ENCODE measurements around the gene RNF41. TPM values are rescaled to one million over a fixed set of nuclear protein-coding genes. Genes with fewer than 3 reads are reported as not detected.

The RNF41 gene
- total RNA-seq (2022; extraction: Qiagen RNA extraction) = 22.2 to 30.8 TPM (median 25.8 TPM) in 5 replicates

GRCh38 chr12:56221757-56222530, at the start of gene RNF41:
Gene RNF41 (minus strand): TSS chr12:56221922. CDS start chr12:56214047, 7,875 bp downstream.

GRCh38 chr12:56266693-56267442, 45.1 kb upstream of the RNF41 start, which contains the start of gene COQ10A:
Gene COQ10A (plus strand): TSS chr12:56266942. CDS start chr12:56267119, 177 bp downstream.

GRCh38 chr12:56258068-56258819, 36.5 kb upstream of the RNF41 start, which contains the start of gene ANKRD52:
Gene ANKRD52 (minus strand): TSS chr12:56258384. CDS start chr12:56258269, 115 bp downstream.

GRCh38 chr12:56229916-56230431, 8.3 kb upstream of the RNF41 start, which contains the start of gene SLC39A5:
Gene SLC39A5 (plus strand): TSS chr12:56230051. CDS start chr12:56231275, 1,224 bp downstream.

GRCh38 chr12:56224102-56224701, 2.5 kb upstream of the RNF41 start, which contains the start of gene NABP2:
Gene NABP2 (plus strand): TSS chr12:56224342. CDS start chr12:56224857, 515 bp downstream.

GRCh38 chr12:56189099-56189917, 32.4 kb downstream of the RNF41 start, which contains the start of gene SMARCC2:
Gene SMARCC2 (minus strand): TSS chr12:56189483. CDS start chr12:56189461, 22 bp downstream.

GRCh38 chr12:56158029-56158925, 63.4 kb downstream of the RNF41 start, which contains the start of gene MYL6:
Gene MYL6 (plus strand): TSS chr12:56158359. CDS start chr12:56158402, 43 bp downstream.

Other genes starting within 250 kb of the RNF41 start
- gene RAB5B, start 247.8 kb downstream of the RNF41 start, total RNA-seq (2022; extraction: Qiagen RNA extraction) = 26.1 to 35.8 TPM (median 33.9 TPM) in 5 replicates
- gene SUOX, start 224.6 kb downstream of the RNF41 start, total RNA-seq (2022; extraction: Qiagen RNA extraction) = 7.2 to 10.2 TPM (median 9.5 TPM) in 5 replicates
- gene IKZF4, start 200.9 kb downstream of the RNF41 start, total RNA-seq (2022; extraction: Qiagen RNA extraction) = 2.2 to 2.8 TPM (median 2.6 TPM) in 5 replicates
- 493 to 887 TPM (median 760 TPM) in 5 replicates for gene RPS26, start 180.0 kb downstream of the RNF41 start, total RNA-seq (2022; extraction: Qiagen RNA extraction)
- gene ERBB3, start 141.8 kb downstream of the RNF41 start, total RNA-seq (2022; extraction: Qiagen RNA extraction) = 0.78 to 1.5 TPM (median 1.1 TPM) in 5 replicates
- gene PA2G4, start 117.4 kb downstream of the RNF41 start, total RNA-seq (2022; extraction: Qiagen RNA extraction) = 268 to 375 TPM (median 283 TPM) in 5 replicates
- 4,103 to 6,224 TPM (median 5,662 TPM) in 5 replicates for gene RPL41, start 105.3 kb downstream of the RNF41 start, total RNA-seq (2022; extraction: Qiagen RNA extraction)
- gene ZC3H10, start 103.7 kb downstream of the RNF41 start, total RNA-seq (2022; extraction: Qiagen RNA extraction) = 2.9 to 3.6 TPM (median 3.1 TPM) in 5 replicates
- gene ESYT1, start 93.7 kb downstream of the RNF41 start, total RNA-seq (2022; extraction: Qiagen RNA extraction) = 63.6 to 69.7 TPM (median 65.9 TPM) in 5 replicates
- 66.8 to 83.8 TPM (median 78.9 TPM) in 5 replicates for gene MYL6B, start 69.3 kb downstream of the RNF41 start, total RNA-seq (2022; extraction: Qiagen RNA extraction)
- gene MYL6, start 63.6 kb downstream of the RNF41 start, total RNA-seq (2022; extraction: Qiagen RNA extraction) = 2,179 to 2,596 TPM (median 2,229 TPM) in 5 replicates
- 28.4 to 36.2 TPM (median 33.1 TPM) in 5 replicates for gene SMARCC2, start 32.4 kb downstream of the RNF41 start, total RNA-seq (2022; extraction: Qiagen RNA extraction)
- gene NABP2, start 2.4 kb upstream of the RNF41 start, total RNA-seq (2022; extraction: Qiagen RNA extraction) = 55.6 to 63.2 TPM (median 62.6 TPM) in 5 replicates
- gene SLC39A5, start 8.1 kb upstream of the RNF41 start, total RNA-seq (2022; extraction: Qiagen RNA extraction) = not detected in 5 replicates
- 37.4 to 45.4 TPM (median 44.6 TPM) in 5 replicates for gene ANKRD52, start 36.5 kb upstream of the RNF41 start, total RNA-seq (2022; extraction: Qiagen RNA extraction)
- gene COQ10A, start 45.0 kb upstream of the RNF41 start, total RNA-seq (2022; extraction: Qiagen RNA extraction) = 14.2 to 16.2 TPM (median 15.9 TPM) in 5 replicates
- gene CS, start 78.4 kb upstream of the RNF41 start, total RNA-seq (2022; extraction: Qiagen RNA extraction) = 150 to 202 TPM (median 152 TPM) in 5 replicates
- gene CNPY2, start 94.1 kb upstream of the RNF41 start, total RNA-seq (2022; extraction: Qiagen RNA extraction) = 91.7 to 148 TPM (median 140 TPM) in 5 replicates
- 13.6 to 17.4 TPM (median 14.0 TPM) in 5 replicates for gene PAN2, start 112.1 kb upstream of the RNF41 start, total RNA-seq (2022; extraction: Qiagen RNA extraction)
- 0.43 to 0.69 TPM (median 0.53 TPM) in 5 replicates for gene IL23A, start 117.0 kb upstream of the RNF41 start, total RNA-seq (2022; extraction: Qiagen RNA extraction)
- gene STAT2, start 138.2 kb upstream of the RNF41 start, total RNA-seq (2022; extraction: Qiagen RNA extraction) = 10.4 to 14.3 TPM (median 12.1 TPM) in 5 replicates
- gene APOF, start 140.9 kb upstream of the RNF41 start, total RNA-seq (2022; extraction: Qiagen RNA extraction) = not detected in 5 replicates
- gene TIMELESS, start 227.5 kb upstream of the RNF41 start, total RNA-seq (2022; extraction: Qiagen RNA extraction) = 33.4 to 38.2 TPM (median 36.3 TPM) in 5 replicates
- 0.10 to 0.22 TPM (median 0.20 TPM) in 3 of 5 replicates, not detected in the others for gene MIP, start 232.7 kb upstream of the RNF41 start, total RNA-seq (2022; extraction: Qiagen RNA extraction)
- 1.7 to 2.1 TPM (median 1.9 TPM) in 5 replicates for gene SPRYD4, start 246.7 kb upstream of the RNF41 start, total RNA-seq (2022; extraction: Qiagen RNA extraction)